Measurements from ENCODE around the gene PSPH.

DNA sequence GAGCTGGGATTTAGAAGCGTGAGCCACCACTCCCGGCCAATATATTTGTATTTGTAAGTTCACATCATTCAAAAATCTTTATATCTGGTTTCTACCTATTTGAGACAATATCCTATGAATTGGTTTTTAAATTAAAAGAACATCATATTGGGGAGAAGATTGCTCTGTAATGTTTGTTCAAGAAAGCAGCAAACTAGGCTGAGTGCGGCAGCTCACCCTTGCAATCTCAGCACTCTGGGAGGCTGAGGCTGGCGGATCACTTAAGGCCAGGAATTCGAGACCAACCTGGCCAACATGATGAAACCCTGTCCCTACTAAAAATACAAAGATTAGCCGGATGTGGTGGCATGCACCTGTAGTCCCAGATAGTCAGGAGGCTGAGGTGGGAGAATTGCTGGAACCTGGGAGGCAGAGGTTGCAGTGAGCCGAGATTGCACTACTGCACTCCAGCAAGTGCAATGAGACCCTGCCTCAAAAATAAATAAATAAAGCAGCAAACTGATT lies 77.4 kb downstream of the PSPH start:
- TF ChIP-seq TCF7 (IDR thresholded peaks at IDR 0.05; ENCODE audit: borderline replicate concordance): no peak
- TF ChIP-seq, protein P1, sequence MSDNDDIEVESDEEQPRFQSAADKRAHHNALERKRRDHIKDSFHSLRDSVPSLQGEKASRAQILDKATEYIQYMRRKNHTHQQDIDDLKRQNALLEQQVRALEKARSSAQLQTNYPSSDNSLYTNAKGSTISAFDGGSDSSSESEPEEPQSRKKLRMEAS (IDR thresholded peaks at IDR 0.05; ENCODE audit: low read depth, low read length): no peak
- TF ChIP-seq ZNF274 (IDR thresholded peaks at IDR 0.05; ENCODE audit: insufficient read depth, insufficient read length): no peak
- TF ChIP-seq CBX5 (IDR thresholded peaks at IDR 0.05; ENCODE audit: low read depth): no peak
- TF ChIP-seq SUZ12 (IDR thresholded peaks at IDR 0.05; ENCODE audit: unreplicated experiment): no peak
- no peak for TF ChIP-seq BCL11A (IDR thresholded peaks at IDR 0.05; ENCODE audit: low read depth, low read length)
- no peak for TF ChIP-seq EP300 (IDR thresholded peaks at IDR 0.05; ENCODE audit: borderline replicate concordance in 1 of 2, control insufficient read depth in 1 of 2, low read depth in 2 of 2, low read length in 2 of 2)
- TF ChIP-seq GABPA (IDR thresholded peaks at IDR 0.05; ENCODE audit: low read depth): no peak
- no peak for TF ChIP-seq EGR1 (IDR thresholded peaks at IDR 0.05; ENCODE audit: borderline replicate concordance in 1 of 2, low read depth in 2 of 2, low read length in 2 of 2)
- TF ChIP-seq, protein P2, sequence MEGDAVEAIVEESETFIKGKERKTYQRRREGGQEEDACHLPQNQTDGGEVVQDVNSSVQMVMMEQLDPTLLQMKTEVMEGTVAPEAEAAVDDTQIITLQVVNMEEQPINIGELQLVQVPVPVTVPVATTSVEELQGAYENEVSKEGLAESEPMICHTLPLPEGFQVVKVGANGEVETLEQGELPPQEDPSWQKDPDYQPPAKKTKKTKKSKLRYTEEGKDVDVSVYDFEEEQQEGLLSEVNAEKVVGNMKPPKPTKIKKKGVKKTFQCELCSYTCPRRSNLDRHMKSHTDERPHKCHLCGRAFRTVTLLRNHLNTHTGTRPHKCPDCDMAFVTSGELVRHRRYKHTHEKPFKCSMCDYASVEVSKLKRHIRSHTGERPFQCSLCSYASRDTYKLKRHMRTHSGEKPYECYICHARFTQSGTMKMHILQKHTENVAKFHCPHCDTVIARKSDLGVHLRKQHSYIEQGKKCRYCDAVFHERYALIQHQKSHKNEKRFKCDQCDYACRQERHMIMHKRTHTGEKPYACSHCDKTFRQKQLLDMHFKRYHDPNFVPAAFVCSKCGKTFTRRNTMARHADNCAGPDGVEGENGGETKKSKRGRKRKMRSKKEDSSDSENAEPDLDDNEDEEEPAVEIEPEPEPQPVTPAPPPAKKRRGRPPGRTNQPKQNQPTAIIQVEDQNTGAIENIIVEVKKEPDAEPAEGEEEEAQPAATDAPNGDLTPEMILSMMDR (IDR thresholded peaks at IDR 0.05 in 2 of 3, conservative IDR thresholded peaks at IDR 0.05 in 1 of 3; ENCODE audit: control insufficient read depth in 2 of 3, extremely low read depth in 1 of 3, insufficient read depth in 1 of 3, low read depth in 3 of 3, low read length in 3 of 3): no peak
- TF ChIP-seq ASH2L (IDR thresholded peaks at IDR 0.05; ENCODE audit: borderline replicate concordance, low read depth): no peak

All from GM12878 (cell line).